ENCODE measurements around the gene NIM1K.
"Not testable (repeated sequence)": the region's sequence is repeated elsewhere in the genome, so short reads cannot be mapped to it uniquely, and the experiment has no call there.

Gene NIM1K

DNA sequence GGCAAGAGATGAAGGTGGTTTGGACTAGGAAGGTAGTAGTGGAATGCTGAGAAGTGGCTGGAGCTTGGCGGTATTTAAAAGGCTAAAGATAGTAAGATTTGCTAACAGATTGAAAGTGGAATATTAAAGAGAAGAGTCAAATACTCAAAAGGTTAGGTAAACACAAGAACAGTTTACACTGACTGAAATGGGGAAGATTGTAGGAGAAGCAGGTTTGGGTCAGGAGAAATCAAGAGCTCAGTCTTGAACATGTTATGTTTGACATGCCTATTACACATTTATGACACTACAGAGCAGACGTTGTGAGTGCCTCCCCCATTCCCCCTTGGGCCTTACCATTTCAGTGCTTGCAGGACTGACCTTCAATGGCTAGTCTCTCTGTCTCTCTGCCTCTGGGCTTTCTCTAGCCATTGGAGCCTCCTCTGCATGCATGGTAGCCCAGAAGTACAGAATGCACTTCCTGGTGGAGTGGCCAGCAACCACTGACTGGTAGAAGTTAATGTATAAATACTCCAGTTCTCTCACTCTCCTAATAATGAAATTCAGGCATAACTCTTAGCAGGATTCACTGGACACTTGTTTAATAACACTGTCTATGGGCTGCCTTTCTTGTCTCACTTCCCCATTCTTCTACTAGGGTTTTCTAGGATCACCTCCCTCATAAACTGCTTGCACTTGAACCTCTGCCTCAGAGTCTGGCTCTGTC lies 64.4 kb downstream of the NIM1K start:
- no peak overlapping the region for H3K4me2 ChIP-seq (ENCODE audit: low read length)
- H3K56ac ChIP-seq (ENCODE audit: low read length), result no peak overlapping the region
- no peaks in the 10 kb centered on the region for H3K36me3 ChIP-seq (ENCODE audit: control insufficient read depth, insufficient read depth, low read length)
- no peak overlapping the region for H3K4ac ChIP-seq (ENCODE audit: low read depth, low read length)
- H3K4me1 ChIP-seq (ENCODE audit: control insufficient read depth, low read depth, low read length), result no peaks in the 10 kb centered on the region
- H3K27me3 ChIP-seq (ENCODE audit: insufficient read depth, low read length, poor library complexity), result peaks cover 2% of the 10 kb centered on the region
- DNase-seq, result no peak
- no peak overlapping the region for H3K18ac ChIP-seq (ENCODE audit: low read length)
- no peaks in the 10 kb centered on the region for H3K79me2 ChIP-seq (ENCODE audit: control insufficient read depth, insufficient read depth, low read length)
- H2BK15ac ChIP-seq (replicated peaks; ENCODE audit: low read depth), result no peak overlapping the region
- H3K79me1 ChIP-seq (ENCODE audit: low read length), result no peaks in the 10 kb centered on the region
- no peak overlapping the region for H2AK5ac ChIP-seq (ENCODE audit: low read length)
- H4K8ac ChIP-seq (ENCODE audit: low read depth, low read length), result no peak overlapping the region
- no CpG with 5 or more reads among the region's 2 CpGs for WGBS (ENCODE audit: extremely low coverage, insufficient coverage, low lambda C conversion rate)
- H4K5ac ChIP-seq (ENCODE audit: low read length), result no peak overlapping the region
- H3K9ac ChIP-seq (ENCODE audit: low read length), result no peak overlapping the region
- H2BK120ac ChIP-seq (ENCODE audit: low read depth, low read length), result no peak overlapping the region
- H3K27ac ChIP-seq (ENCODE audit: low read depth, low read length), result no peak overlapping the region
- H2BK5ac ChIP-seq (ENCODE audit: low read length), result no peak overlapping the region
- H3K4me3 ChIP-seq (ENCODE audit: low read length), result no peak overlapping the region
- H3K23ac ChIP-seq (ENCODE audit: low read length), result no peak overlapping the region

DNA sequence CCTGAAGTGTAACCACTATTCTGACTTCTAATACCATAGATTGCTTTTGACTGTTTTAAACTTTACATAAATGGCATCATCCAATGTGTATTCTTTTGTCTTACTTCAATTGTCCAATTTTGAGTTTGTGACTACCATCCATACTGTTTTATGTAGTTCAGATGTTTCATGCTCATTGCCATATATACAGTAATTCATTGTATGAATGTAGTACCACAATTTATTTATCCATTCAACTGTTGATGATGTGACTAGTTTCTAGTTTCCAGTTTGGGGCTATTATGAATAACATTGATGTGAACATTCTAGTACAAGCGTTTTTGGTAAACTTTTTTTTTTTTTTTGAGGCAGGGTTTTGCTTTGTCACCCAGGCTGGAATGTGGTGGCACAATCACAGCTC lies 66.1 kb downstream of the NIM1K start:
- Histone ChIP-seq H2BK5ac (ENCODE audit: low read length) (no peak overlapping the region), H3K27ac (ENCODE audit: low read depth, low read length) (no peak overlapping the region), H3K27me3 (ENCODE audit: insufficient read depth, low read length, poor library complexity) (peaks cover 2% of the 10 kb centered on the region), H3K56ac (ENCODE audit: low read length) (no peak overlapping the region), H4K8ac (ENCODE audit: low read depth, low read length) (no peak overlapping the region), H3K4ac (ENCODE audit: low read depth, low read length) (no peak overlapping the region), H3K36me3 (ENCODE audit: control insufficient read depth, insufficient read depth, low read length) (no peaks in the 10 kb centered on the region), H3K79me1 (ENCODE audit: low read length) (no peaks in the 10 kb centered on the region), H4K5ac (ENCODE audit: low read length) (no peak overlapping the region), H3K4me3 (ENCODE audit: low read length) (no peak overlapping the region), H3K18ac (ENCODE audit: low read length) (no peak overlapping the region), H3K4me1 (ENCODE audit: control insufficient read depth, low read depth, low read length) (no peaks in the 10 kb centered on the region), H3K79me2 (ENCODE audit: control insufficient read depth, insufficient read depth, low read length) (no peaks in the 10 kb centered on the region), H3K23ac (ENCODE audit: low read length) (no peak overlapping the region), H3K4me2 (ENCODE audit: low read length) (no peak overlapping the region), H2BK15ac (replicated peaks; ENCODE audit: low read depth) (no peak overlapping the region), H3K9ac (ENCODE audit: low read length) (no peak overlapping the region), H2BK120ac (ENCODE audit: low read depth, low read length) (no peak overlapping the region), H2AK5ac (ENCODE audit: low read length) (no peak overlapping the region)
- WGBS (ENCODE audit: extremely low coverage, insufficient coverage, low lambda C conversion rate), result no CpG with 5 or more reads among the region's 1 CpG
- no peak for DNase-seq

DNA sequence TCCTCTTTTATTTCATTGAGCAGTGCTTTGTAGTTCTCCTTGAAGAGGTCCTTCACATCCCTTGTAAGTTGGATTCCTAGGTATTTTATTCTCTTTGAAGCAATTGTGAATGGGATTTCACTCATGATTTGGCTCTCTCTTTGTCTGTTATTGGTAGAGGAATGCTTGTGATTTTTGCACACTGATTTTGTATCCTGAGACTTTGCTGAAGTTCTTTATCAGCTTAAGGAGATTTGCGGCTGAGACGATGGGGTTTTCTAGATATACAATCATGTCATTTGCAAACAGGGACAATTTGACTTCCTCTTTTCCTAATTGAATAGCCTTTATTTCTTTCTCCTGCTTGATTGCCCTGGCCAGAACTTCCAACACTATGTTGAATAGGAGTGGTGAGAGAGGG lies 70.2 kb downstream of the NIM1K start:
- not testable (repeated sequence) for H4K5ac ChIP-seq (ENCODE audit: low read length); H3K9ac ChIP-seq (ENCODE audit: low read length); H3K36me3 ChIP-seq (ENCODE audit: control insufficient read depth, insufficient read depth, low read length); H3K27ac ChIP-seq (ENCODE audit: low read depth, low read length); H2BK15ac ChIP-seq (replicated peaks; ENCODE audit: low read depth); H3K18ac ChIP-seq (ENCODE audit: low read length); H3K79me1 ChIP-seq (ENCODE audit: low read length); H3K79me2 ChIP-seq (ENCODE audit: control insufficient read depth, insufficient read depth, low read length); H3K4me1 ChIP-seq (ENCODE audit: control insufficient read depth, low read depth, low read length); H3K4me2 ChIP-seq (ENCODE audit: low read length); H3K4me3 ChIP-seq (ENCODE audit: low read length); H2BK5ac ChIP-seq (ENCODE audit: low read length); H3K56ac ChIP-seq (ENCODE audit: low read length); H3K27me3 ChIP-seq (ENCODE audit: insufficient read depth, low read length, poor library complexity); H4K8ac ChIP-seq (ENCODE audit: low read depth, low read length); H3K4ac ChIP-seq (ENCODE audit: low read depth, low read length); DNase-seq; H2AK5ac ChIP-seq (ENCODE audit: low read length); H2BK120ac ChIP-seq (ENCODE audit: low read depth, low read length); H3K23ac ChIP-seq (ENCODE audit: low read length)
- WGBS (ENCODE audit: extremely low coverage, insufficient coverage, low lambda C conversion rate), result no CpG with 5 or more reads among the region's 2 CpGs

DNA sequence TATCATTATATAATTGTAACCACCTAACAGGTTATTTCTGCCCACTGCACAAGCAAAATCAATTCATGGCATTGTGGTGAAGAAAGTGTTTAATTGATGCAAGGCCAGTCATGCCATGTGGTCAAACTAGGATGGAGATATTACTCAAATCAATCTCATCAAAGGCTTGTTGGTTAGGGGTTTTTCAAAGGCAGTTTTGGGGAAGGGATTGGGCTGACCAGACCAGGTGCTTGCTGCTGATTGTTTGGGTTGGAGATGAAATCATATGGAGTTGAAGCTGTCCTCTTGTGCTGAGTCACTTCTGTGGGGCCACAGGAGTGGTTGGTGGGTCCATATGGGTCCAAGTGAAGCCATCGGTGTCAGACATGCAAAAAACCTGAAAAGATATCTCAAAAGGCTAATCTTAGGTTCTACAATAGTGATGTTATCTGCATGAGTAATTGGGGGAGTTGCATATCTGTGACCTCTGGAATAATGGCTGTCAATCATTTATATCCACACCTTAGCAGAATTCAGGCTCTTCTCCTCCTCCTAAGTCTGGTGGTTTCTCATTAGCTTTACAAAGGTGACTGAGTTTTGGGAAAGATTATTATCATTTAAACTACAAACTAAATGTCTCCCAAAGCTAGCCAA lies 76.3 kb downstream of the NIM1K start:
- no peaks in the 10 kb centered on the region for H3K79me2 ChIP-seq (ENCODE audit: control insufficient read depth, insufficient read depth, low read length)
- no peaks in the 10 kb centered on the region for H3K79me1 ChIP-seq (ENCODE audit: low read length)
- no peak overlapping the region for H3K4me3 ChIP-seq (ENCODE audit: low read length)
- no peak overlapping the region for H3K4me2 ChIP-seq (ENCODE audit: low read length)
- no peak overlapping the region for H2BK120ac ChIP-seq (ENCODE audit: low read depth, low read length)
- WGBS (ENCODE audit: extremely low coverage, insufficient coverage, low lambda C conversion rate), result no CpG with 5 or more reads among the region's 1 CpG
- no peak overlapping the region for H4K8ac ChIP-seq (ENCODE audit: low read depth, low read length)
- H3K9ac ChIP-seq (ENCODE audit: low read length), result no peak overlapping the region
- no peak overlapping the region for H3K4ac ChIP-seq (ENCODE audit: low read depth, low read length)
- no peak overlapping the region for H2AK5ac ChIP-seq (ENCODE audit: low read length)
- no peaks in the 10 kb centered on the region for H3K36me3 ChIP-seq (ENCODE audit: control insufficient read depth, insufficient read depth, low read length)
- H4K5ac ChIP-seq (ENCODE audit: low read length), result no peak overlapping the region
- no peaks in the 10 kb centered on the region for H3K4me1 ChIP-seq (ENCODE audit: control insufficient read depth, low read depth, low read length)
- H3K27ac ChIP-seq (ENCODE audit: low read depth, low read length), result no peak overlapping the region
- peak; percentile 22 for DNase-seq
- H3K27me3 ChIP-seq (ENCODE audit: insufficient read depth, low read length, poor library complexity), result no peaks in the 10 kb centered on the region
- H2BK15ac ChIP-seq (replicated peaks; ENCODE audit: low read depth), result no peak overlapping the region
- no peak overlapping the region for H3K23ac ChIP-seq (ENCODE audit: low read length)
- peak overlapping the region; percentile 42 for H3K56ac ChIP-seq (ENCODE audit: low read length)
- no peak overlapping the region for H2BK5ac ChIP-seq (ENCODE audit: low read length)
- no peak overlapping the region for H3K18ac ChIP-seq (ENCODE audit: low read length)

DNA sequence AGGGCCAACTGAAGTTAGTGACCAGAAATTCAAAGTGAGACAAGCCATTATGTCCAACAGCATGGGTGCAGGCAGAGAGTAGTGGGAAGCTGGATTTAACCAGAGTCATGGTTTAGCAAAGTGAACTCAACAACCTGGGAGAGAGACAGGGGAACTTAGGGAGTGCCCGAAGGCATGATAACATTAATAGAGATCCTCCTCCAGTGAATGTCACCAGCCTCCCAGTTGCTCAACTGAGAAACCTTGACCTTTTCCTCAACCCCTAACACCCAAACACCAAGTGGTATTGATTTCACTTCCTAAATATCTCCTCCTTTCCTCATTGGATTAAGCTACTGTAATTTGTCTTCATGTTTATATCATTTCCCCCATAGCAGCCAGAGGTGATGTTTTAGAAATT lies 78.6 kb downstream of the NIM1K start:
- Histone ChIP-seq H3K4me2 (ENCODE audit: low read length) (no peak overlapping the region), H3K4ac (ENCODE audit: low read depth, low read length) (no peak overlapping the region), H3K79me2 (ENCODE audit: control insufficient read depth, insufficient read depth, low read length) (no peaks in the 10 kb centered on the region), H2BK120ac (ENCODE audit: low read depth, low read length) (no peak overlapping the region), H3K56ac (ENCODE audit: low read length) (no peak overlapping the region), H4K8ac (ENCODE audit: low read depth, low read length) (no peak overlapping the region), H3K27me3 (ENCODE audit: insufficient read depth, low read length, poor library complexity) (no peaks in the 10 kb centered on the region), H3K4me3 (ENCODE audit: low read length) (no peak overlapping the region), H3K9ac (ENCODE audit: low read length) (no peak overlapping the region), H3K18ac (ENCODE audit: low read length) (no peak overlapping the region), H4K5ac (ENCODE audit: low read length) (no peak overlapping the region), H3K79me1 (ENCODE audit: low read length) (no peaks in the 10 kb centered on the region), H2AK5ac (ENCODE audit: low read length) (no peak overlapping the region), H2BK5ac (ENCODE audit: low read length) (no peak overlapping the region), H3K27ac (ENCODE audit: low read depth, low read length) (no peak overlapping the region), H3K23ac (ENCODE audit: low read length) (no peak overlapping the region), H3K4me1 (ENCODE audit: control insufficient read depth, low read depth, low read length) (no peaks in the 10 kb centered on the region), H3K36me3 (ENCODE audit: control insufficient read depth, insufficient read depth, low read length) (no peaks in the 10 kb centered on the region), H2BK15ac (replicated peaks; ENCODE audit: low read depth) (no peak overlapping the region)
- no peak for DNase-seq
- no CpG with 5 or more reads among the region's 1 CpG for WGBS (ENCODE audit: extremely low coverage, insufficient coverage, low lambda C conversion rate)

DNA sequence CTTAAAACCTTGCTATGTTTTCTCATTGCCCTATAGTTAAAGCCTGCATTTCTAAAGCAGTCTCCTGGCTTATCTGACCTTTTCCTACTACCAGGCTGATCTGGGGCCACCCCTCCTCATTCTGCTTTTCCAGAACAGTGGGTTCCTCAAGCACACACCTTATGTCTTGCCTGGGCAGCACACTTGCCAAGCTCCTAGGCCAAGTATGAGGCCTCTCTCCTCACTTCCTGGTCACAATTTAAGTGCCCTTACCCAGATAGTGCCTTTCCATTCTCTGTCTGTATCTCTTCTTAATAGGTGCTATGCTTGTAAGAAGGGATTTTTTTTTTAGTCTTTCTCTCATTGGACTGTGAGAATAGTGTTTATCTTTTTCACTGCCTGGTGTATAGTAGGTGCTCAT lies 81.5 kb downstream of the NIM1K start:
- H3K4me1 ChIP-seq (ENCODE audit: control insufficient read depth, low read depth, low read length), result no peaks in the 10 kb centered on the region
- no peak overlapping the region for H3K23ac ChIP-seq (ENCODE audit: low read length)
- H3K27me3 ChIP-seq (ENCODE audit: insufficient read depth, low read length, poor library complexity), result no peaks in the 10 kb centered on the region
- no peak overlapping the region for H3K4ac ChIP-seq (ENCODE audit: low read depth, low read length)
- no peak overlapping the region for H3K4me3 ChIP-seq (ENCODE audit: low read length)
- H2AK5ac ChIP-seq (ENCODE audit: low read length), result no peak overlapping the region
- no peak overlapping the region for H2BK15ac ChIP-seq (replicated peaks; ENCODE audit: low read depth)
- no peak overlapping the region for H3K9ac ChIP-seq (ENCODE audit: low read length)
- H4K8ac ChIP-seq (ENCODE audit: low read depth, low read length), result no peak overlapping the region
- no peak overlapping the region for H3K4me2 ChIP-seq (ENCODE audit: low read length)
- H3K79me2 ChIP-seq (ENCODE audit: control insufficient read depth, insufficient read depth, low read length), result no peaks in the 10 kb centered on the region
- H2BK5ac ChIP-seq (ENCODE audit: low read length), result no peak overlapping the region
- no peak for DNase-seq
- H3K27ac ChIP-seq (ENCODE audit: low read depth, low read length), result no peak overlapping the region
- H3K18ac ChIP-seq (ENCODE audit: low read length), result no peak overlapping the region
- H4K5ac ChIP-seq (ENCODE audit: low read length), result no peak overlapping the region
- H3K79me1 ChIP-seq (ENCODE audit: low read length), result no peaks in the 10 kb centered on the region
- H2BK120ac ChIP-seq (ENCODE audit: low read depth, low read length), result no peak overlapping the region
- no peaks in the 10 kb centered on the region for H3K36me3 ChIP-seq (ENCODE audit: control insufficient read depth, insufficient read depth, low read length)
- no peak overlapping the region for H3K56ac ChIP-seq (ENCODE audit: low read length)

Data from mesendoderm (in vitro differentiated cells).